MM.1S (cell line): ENCODE results near the gene MARCHF6.

Experiments
- CTCF ChIP-seq: fragments of 300-600 bp; sonication (generic); IDR thresholded peaks from 2 replicates; pipeline ENCODE4 v1.5.1; 2016; ENCODE audit warnings: antibody characterized with exemption, low read length, mixed read lengths
- EZH2 ChIP-seq: fragments of 300-600 bp; sonication (generic); optimal IDR thresholded peaks from 2 replicates; pipeline ENCODE3; 2017; ENCODE audit warnings: low read depth, mild to moderate bottlenecking, antibody characterized with exemption, low read length, mixed read lengths
- EZH2phosphoT487 ChIP-seq: fragments of 300-600 bp; sonication (generic); IDR thresholded peaks from 2 replicates; pipeline ENCODE4 v1.6.1; 2018; ENCODE audit warnings: antibody characterized with exemption, low read length

DNA sequence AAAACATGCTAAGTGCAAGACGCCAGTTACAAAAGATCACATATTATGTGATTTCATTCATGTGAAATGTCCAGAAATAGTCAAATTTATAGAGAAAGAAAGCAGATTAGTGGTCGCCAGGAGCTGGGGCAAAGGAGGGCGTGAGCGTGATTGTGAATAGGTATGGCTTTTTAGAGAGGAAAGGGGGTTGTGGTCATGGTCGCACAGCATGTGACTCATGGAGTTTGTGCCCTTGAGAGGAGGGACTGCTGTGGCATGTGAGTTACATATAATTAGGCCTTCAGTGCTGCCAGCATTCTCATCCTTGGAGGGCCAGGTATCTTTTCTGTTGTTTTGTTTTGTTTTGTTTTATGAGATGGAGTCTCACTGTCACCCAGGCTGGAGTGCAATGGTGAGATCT is 21.2 kb upstream of the MARCHF6 start:
- TF ChIP-seq CTCF, result no peak
- no peak for TF ChIP-seq EZH2
- no peak for TF ChIP-seq EZH2phosphoT487
